Esophagus squamous epithelium (tissue), 4 donors: ENCODE measurements around the gene IGFBP7.

Experiments
- POLR2A ChIP-seq, 4 donors: fragments of 450-650 bp; IDR thresholded peaks; one replicate each; pipeline ENCODE4 v1.6.1; 2017; ENCODE audit warnings: antibody characterized with exemption in 4 of 4, mild to moderate bottlenecking in 4 of 4, moderate library complexity in 3 of 4
- TF ChIP-seq, protein P1 (sequence below), 6 experiments: fragments of 450-650 bp in 4 of 6; fragments of 200-600 bp in 2 of 6; sonication (generic) in 2 of 6; IDR thresholded peaks; one replicate each; pipeline ENCODE4 v1.5.1; 2016 to 2019; ENCODE audit warnings: antibody characterized with exemption in 6 of 6, mild to moderate bottlenecking in 4 of 6, moderate library complexity in 4 of 6

DNA sequence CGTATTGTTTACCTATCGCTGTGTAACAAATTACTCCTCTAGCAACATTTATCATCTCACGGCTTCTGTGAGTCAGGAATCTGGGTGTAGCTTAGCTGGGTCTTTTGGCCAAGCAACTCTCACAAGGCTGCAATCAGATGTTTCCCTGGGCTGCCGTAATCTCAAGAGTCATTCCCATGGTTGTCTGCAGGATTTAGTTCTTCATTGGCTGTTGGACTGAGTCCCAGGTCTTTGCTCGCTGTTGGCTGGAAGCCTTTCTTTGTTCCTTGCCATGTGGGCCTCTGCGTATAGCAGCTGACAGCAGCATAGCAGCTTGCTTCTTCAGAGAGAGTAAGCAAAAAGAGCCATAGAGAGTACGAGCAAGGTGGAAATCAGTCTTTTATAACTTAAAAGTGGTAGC, 114.7 kb downstream of the IGFBP7 start:
- TF ChIP-seq, protein P1, sequence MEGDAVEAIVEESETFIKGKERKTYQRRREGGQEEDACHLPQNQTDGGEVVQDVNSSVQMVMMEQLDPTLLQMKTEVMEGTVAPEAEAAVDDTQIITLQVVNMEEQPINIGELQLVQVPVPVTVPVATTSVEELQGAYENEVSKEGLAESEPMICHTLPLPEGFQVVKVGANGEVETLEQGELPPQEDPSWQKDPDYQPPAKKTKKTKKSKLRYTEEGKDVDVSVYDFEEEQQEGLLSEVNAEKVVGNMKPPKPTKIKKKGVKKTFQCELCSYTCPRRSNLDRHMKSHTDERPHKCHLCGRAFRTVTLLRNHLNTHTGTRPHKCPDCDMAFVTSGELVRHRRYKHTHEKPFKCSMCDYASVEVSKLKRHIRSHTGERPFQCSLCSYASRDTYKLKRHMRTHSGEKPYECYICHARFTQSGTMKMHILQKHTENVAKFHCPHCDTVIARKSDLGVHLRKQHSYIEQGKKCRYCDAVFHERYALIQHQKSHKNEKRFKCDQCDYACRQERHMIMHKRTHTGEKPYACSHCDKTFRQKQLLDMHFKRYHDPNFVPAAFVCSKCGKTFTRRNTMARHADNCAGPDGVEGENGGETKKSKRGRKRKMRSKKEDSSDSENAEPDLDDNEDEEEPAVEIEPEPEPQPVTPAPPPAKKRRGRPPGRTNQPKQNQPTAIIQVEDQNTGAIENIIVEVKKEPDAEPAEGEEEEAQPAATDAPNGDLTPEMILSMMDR (IDR thresholded peaks at IDR 0.05): no peak
- no peak for TF ChIP-seq POLR2A (IDR thresholded peaks at IDR 0.05)
